ENCODE measurements around the gene CLTB. TPM values are rescaled to one million over a fixed set of nuclear protein-coding genes. Genes with fewer than 3 reads are reported as not detected.

CLTB gene
- polyA plus RNA-seq, 1 of the 3 experiments (the other 2 are of a cell fraction): 91.2 TPM

- Histone ChIP-seq H3K27ac (ENCODE audit: low read depth in 2 of 2, low read length in 1 of 2) (no peak overlapping the region), H4K20me1 (ENCODE audit: insufficient read depth) (no peaks in the 10 kb centered on the region), H3K4me3 (ENCODE audit: low read depth in 2 of 2, low read length in 1 of 2) (no peak overlapping the region), H3K9me2 (no peaks in the 10 kb centered on the region), H3F3A (replicated peaks; ENCODE audit: insufficient read depth) (peaks cover 6% of the 10 kb centered on the region), H3K9me3 (no peaks in the 10 kb centered on the region), H3K4me2 (no peak overlapping the region), H3K4me1 (ENCODE audit: control insufficient read depth in 1 of 2, insufficient read depth in 2 of 2, low read depth in 1 of 2, low read length in 1 of 2) (peaks cover 0 to 6% of the 10 kb centered on the region in 2 experiments; a peak in 1 of 4 replicates), H2AFZ (ENCODE audit: low read depth) (no peak overlapping the region), H3K27me3 (ENCODE audit: insufficient read depth) (no peaks in the 10 kb centered on the region), H3K9ac (no peak overlapping the region), H3K79me2 (ENCODE audit: insufficient read depth) (peaks cover 31% of the 10 kb centered on the region), H3K36me3 (replicated peaks in 1 of 2; ENCODE audit: control insufficient read depth in 1 of 2, insufficient read depth in 2 of 2, low read length in 1 of 2) (peaks cover 5 to 9% of the 10 kb centered on the region in 2 experiments)
- DNase-seq: no peak
- ChIA-PET POLR2A (interaction anchor here (1.5 kb wide), 1 partner anchor 14 kb away, joined by 6 read pairs; no protein-coding TSS in a partner anchor), CTCF (interaction anchor here (1.5 kb wide), 1 partner anchor 30 kb away, joined by 3 read pairs; the partner anchor contains the start of gene KIAA1191)
- 93% methylated on average over 4 of the region's 4 CpGs for WGBS (ENCODE audit: low lambda C conversion rate)
- TF ChIP-seq EP300 (IDR thresholded peaks at IDR 0.05; ENCODE audit: borderline replicate concordance in 1 of 2, low read depth in 1 of 2, low read length in 1 of 2): no peak
- TF ChIP-seq PBX3 (IDR thresholded peaks at IDR 0.05): no peak
- TF ChIP-seq NFIC (IDR thresholded peaks at IDR 0.05; ENCODE audit: borderline replicate concordance): no peak
- no peak for TF ChIP-seq ELF1 (IDR thresholded peaks at IDR 0.05)
- TF ChIP-seq FOXJ3 (CRISPR knock-in tag; IDR thresholded peaks at IDR 0.05): no peak
- no peak for TF ChIP-seq USF2 (IDR thresholded peaks at IDR 0.05; ENCODE audit: borderline replicate concordance, low read depth, low read length)
- no peak for TF ChIP-seq USF1 (IDR thresholded peaks at IDR 0.05; ENCODE audit: borderline replicate concordance, low read depth)
- TF ChIP-seq TAF1 (IDR thresholded peaks at IDR 0.05; ENCODE audit: borderline replicate concordance, low read depth, low read length): no peak
- no peak for TF ChIP-seq FOXM1 (IDR thresholded peaks at IDR 0.05; ENCODE audit: low read depth)
- TF ChIP-seq CHD2 (IDR thresholded peaks at IDR 0.05; ENCODE audit: low read length, partially characterized antibody): no peak
- no peak for TF ChIP-seq NRF1 (IDR thresholded peaks at IDR 0.05; ENCODE audit: low read depth, low read length)
- no peak for TF ChIP-seq EZH2phosphoT487 (IDR thresholded peaks at IDR 0.05; ENCODE audit: borderline replicate concordance, low read depth)
- TF ChIP-seq MEF2A (IDR thresholded peaks at IDR 0.05; ENCODE audit: borderline replicate concordance, low read depth): no peak
- TF ChIP-seq REST (IDR thresholded peaks at IDR 0.05; ENCODE audit: low read depth, low read length): no peak
- TF ChIP-seq SMC3 (IDR thresholded peaks at IDR 0.05; ENCODE audit: low read depth, low read length): no peak
- no peak for TF ChIP-seq JUND (IDR thresholded peaks at IDR 0.05)
These were observed 24.3 kb downstream of the CLTB start for GRCh38 chr5:176391999-176392398.
